ENCODE measurements around the gene PHAF1.

DNA sequence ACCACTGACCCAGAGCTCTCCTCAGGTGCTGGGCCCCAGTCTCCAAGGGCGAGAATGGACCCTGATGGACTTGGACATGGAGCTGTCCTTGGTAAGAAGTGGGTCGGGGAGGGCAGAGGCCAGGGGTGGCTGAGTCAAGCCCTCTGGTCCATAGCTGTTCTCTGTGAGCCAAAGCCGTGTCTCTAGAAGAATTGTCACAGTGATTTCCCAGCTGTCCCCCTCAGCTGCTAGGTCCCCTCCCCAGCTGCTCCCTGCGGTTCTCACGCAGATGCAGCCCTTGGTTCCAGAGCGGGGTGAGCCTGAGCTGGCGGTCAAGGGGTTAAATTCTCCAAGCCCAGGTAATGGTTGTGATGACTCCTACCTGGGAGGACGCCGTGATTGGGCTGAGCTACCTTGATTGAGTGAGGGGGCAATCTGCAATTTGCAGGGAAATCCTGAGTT, 59.3 kb downstream of the PHAF1 start:
- TF ChIP-seq JUND (CRISPR knock-in tag; IDR thresholded peaks at IDR 0.05) (no peak), MTA3 (CRISPR knock-in tag; IDR thresholded peaks at IDR 0.05) (no peak), ZNF430 (CRISPR knock-in tag; IDR thresholded peaks at IDR 0.05) (no peak)
- TF ChIP-seq, protein P1, sequence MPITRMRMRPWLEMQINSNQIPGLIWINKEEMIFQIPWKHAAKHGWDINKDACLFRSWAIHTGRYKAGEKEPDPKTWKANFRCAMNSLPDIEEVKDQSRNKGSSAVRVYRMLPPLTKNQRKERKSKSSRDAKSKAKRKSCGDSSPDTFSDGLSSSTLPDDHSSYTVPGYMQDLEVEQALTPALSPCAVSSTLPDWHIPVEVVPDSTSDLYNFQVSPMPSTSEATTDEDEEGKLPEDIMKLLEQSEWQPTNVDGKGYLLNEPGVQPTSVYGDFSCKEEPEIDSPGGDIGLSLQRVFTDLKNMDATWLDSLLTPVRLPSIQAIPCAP (CRISPR knock-in tag; IDR thresholded peaks at IDR 0.05; ENCODE audit: low read depth): no peak
- TF ChIP-seq, protein P2, sequence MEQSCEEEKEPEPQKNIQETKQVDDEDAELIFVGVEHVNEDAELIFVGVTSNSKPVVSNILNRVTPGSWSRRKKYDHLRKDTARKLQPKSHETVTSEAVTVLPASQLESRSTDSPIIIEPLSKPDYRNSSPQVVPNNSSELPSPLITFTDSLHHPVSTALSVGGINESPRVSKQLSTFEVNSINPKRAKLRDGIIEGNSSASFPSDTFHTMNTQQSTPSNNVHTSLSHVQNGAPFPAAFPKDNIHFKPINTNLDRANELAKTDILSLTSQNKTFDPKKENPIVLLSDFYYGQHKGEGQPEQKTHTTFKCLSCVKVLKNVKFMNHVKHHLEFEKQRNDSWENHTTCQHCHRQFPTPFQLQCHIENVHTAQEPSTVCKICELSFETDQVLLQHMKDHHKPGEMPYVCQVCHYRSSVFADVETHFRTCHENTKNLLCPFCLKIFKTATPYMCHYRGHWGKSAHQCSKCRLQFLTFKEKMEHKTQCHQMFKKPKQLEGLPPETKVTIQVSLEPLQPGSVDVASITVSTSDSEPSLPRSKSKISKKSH (CRISPR knock-in tag; IDR thresholded peaks at IDR 0.05; ENCODE audit: borderline replicate concordance): no peak; the same call in 1 of the 2 replicates
- TF ChIP-seq, protein P3, sequence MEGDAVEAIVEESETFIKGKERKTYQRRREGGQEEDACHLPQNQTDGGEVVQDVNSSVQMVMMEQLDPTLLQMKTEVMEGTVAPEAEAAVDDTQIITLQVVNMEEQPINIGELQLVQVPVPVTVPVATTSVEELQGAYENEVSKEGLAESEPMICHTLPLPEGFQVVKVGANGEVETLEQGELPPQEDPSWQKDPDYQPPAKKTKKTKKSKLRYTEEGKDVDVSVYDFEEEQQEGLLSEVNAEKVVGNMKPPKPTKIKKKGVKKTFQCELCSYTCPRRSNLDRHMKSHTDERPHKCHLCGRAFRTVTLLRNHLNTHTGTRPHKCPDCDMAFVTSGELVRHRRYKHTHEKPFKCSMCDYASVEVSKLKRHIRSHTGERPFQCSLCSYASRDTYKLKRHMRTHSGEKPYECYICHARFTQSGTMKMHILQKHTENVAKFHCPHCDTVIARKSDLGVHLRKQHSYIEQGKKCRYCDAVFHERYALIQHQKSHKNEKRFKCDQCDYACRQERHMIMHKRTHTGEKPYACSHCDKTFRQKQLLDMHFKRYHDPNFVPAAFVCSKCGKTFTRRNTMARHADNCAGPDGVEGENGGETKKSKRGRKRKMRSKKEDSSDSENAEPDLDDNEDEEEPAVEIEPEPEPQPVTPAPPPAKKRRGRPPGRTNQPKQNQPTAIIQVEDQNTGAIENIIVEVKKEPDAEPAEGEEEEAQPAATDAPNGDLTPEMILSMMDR (CRISPR knock-in tag; IDR thresholded peaks at IDR 0.05): no peak

All from HepG2 (cell line).